Mammary epithelial cell (primary cell): Measurements from ENCODE around the gene RGPD6.
"Not testable (repeated sequence)": the region's sequence is repeated elsewhere in the genome, so short reads cannot be mapped to it uniquely, and the experiment has no call there.

Experiments used
- CTCF ChIP-seq, 2 donors: IDR thresholded peaks in 1 of 2; conservative IDR thresholded peaks in 1 of 2; 2 replicates each; pipeline ENCODE4 v1.5.1; 2011 to 2012; ENCODE audit warnings: inconsistent platforms in 2 of 2, low read length in 2 of 2, mild to moderate bottlenecking in 2 of 2, control low read depth in 1 of 2, low read depth in 1 of 2; ENCODE audit not compliant: insufficient read depth in 1 of 2; ENCODE audit errors: extremely low read depth in 1 of 2
- EZH2 ChIP-seq: IDR thresholded peaks from 2 replicates; pipeline ENCODE4 v1.6.1; 2012; ENCODE audit warnings: low read length, inconsistent platforms, borderline replicate concordance

- TF ChIP-seq CTCF (conservative IDR thresholded peaks at IDR 0.05 in 1 of 2, IDR thresholded peaks at IDR 0.05 in 1 of 2; ENCODE audit: extremely low read depth in 1 of 2, insufficient read depth in 1 of 2, low read depth in 1 of 2, low read length in 2 of 2); EZH2: not testable (repeated sequence)
These were observed 27.0 kb upstream of the RGPD6 start for GRCh38 chr2:110603917-110604591.
